ENCODE measurements around the gene RFX6. TPM values are rescaled to one million over a fixed set of nuclear protein-coding genes. Genes with fewer than 3 reads are reported as not detected.

The RFX6 gene
- total RNA-seq, 1 experiment from 2014 or later: not detected

DNA sequence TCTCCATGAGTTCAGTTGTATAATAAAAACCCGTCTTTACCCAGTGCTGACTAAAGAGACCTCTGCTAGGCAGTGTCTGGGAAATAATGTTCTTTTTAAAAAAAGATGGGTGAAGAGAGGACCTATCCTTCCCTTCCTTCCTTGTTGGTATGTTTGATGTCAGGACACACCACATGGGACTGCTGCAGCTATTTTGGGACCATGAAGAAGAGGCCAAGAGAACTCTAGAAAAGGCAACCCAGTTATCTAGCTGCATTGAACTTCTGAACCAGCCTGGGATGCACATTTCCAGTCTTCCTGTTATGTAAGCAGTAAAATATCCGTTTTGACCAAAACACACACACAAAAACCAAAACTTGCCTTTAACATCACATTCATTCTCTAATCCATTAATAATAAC is 77.3 kb downstream of the RFX6 start:
- H3K4me3 Mint-ChIP-seq: no peak overlapping the region
- Histone ChIP-seq H2AFZ (ENCODE audit: low read length) (no peak overlapping the region), H3K4ac (ENCODE audit: low read depth, low read length) (no peak overlapping the region)

More for the DNA sequence above, 77.3 kb downstream of the RFX6 start:
- H3K36me3 Mint-ChIP-seq (ENCODE audit: insufficient read depth in 1 of 3, low read depth in 3 of 3): no peaks in the 10 kb centered on the region
- H3K79me1 ChIP-seq (ENCODE audit: insufficient read depth, low read depth, low read length, poor library complexity, severe bottlenecking): no peaks in the 10 kb centered on the region
- H3K14ac ChIP-seq (ENCODE audit: insufficient read depth, low read length): no peak overlapping the region
- no peak overlapping the region for H4K91ac ChIP-seq (ENCODE audit: insufficient read length, low read depth, low read length)
- no peak overlapping the region for H2AK5ac ChIP-seq (ENCODE audit: insufficient read length, low read length)
- H3K4me1 Mint-ChIP-seq: peaks cover 7 to 8% of the 10 kb centered on the region in 2 experiments
- DNase-seq: no peak
- H4K8ac ChIP-seq (replicated peaks; ENCODE audit: insufficient read length, low read depth, low read length): no peak overlapping the region
- WGBS (ENCODE audit: extremely low coverage, insufficient read length, low lambda C conversion rate): 100% methylated on average over 1 of the region's 2 CpGs
- no peak overlapping the region for H3K18ac ChIP-seq (ENCODE audit: insufficient read length, low read depth, low read length)
- no peaks in the 10 kb centered on the region for H3K27me3 ChIP-seq (ENCODE audit: insufficient read depth, low read length)
- no peak for TF ChIP-seq CTCF (conservative IDR thresholded peaks at IDR 0.05)
- H3K27ac ChIP-seq (ENCODE audit: insufficient read length, low read depth, low read length): no peak overlapping the region
- no peaks in the 10 kb centered on the region; the same call in 1 of the 2 replicates for H3K27me3 Mint-ChIP-seq (ENCODE audit: low read depth)
- H4K5ac ChIP-seq (ENCODE audit: insufficient read length, low read depth, low read length): no peak overlapping the region
- no peaks in the 10 kb centered on the region for H4K20me1 ChIP-seq (ENCODE audit: control insufficient read depth, insufficient read depth, insufficient read length)
- no peak overlapping the region for H3K4me2 ChIP-seq (ENCODE audit: insufficient read depth, insufficient read length, low read length)
- no peak overlapping the region for H2BK120ac ChIP-seq (ENCODE audit: low read depth, low read length, poor library complexity, severe bottlenecking)
- no peak overlapping the region for H3T11ph ChIP-seq (ENCODE audit: low read length)
- H3K9me3 ChIP-seq (ENCODE audit: control insufficient read depth, low read depth, low read length): no peaks in the 10 kb centered on the region
- H3K79me2 ChIP-seq (ENCODE audit: insufficient read depth, low read length): no peaks in the 10 kb centered on the region
- H3K9me3 Mint-ChIP-seq: no peaks in the 10 kb centered on the region
- H3K23ac ChIP-seq (ENCODE audit: insufficient read length, low read depth, low read length): no peak overlapping the region
- H3K27ac Mint-ChIP-seq: no peak overlapping the region
- no peak overlapping the region for H2BK12ac ChIP-seq (ENCODE audit: insufficient read length, low read depth, low read length)
- no peaks in the 10 kb centered on the region for H3K4me1 ChIP-seq (ENCODE audit: insufficient read depth, low read length)
- no peak overlapping the region for H3K9ac ChIP-seq (ENCODE audit: extremely low read depth, insufficient read length, low read length)
- H2BK15ac ChIP-seq (ENCODE audit: low read depth, low read length): no peak overlapping the region
- no peaks in the 10 kb centered on the region for H3K23me2 ChIP-seq (ENCODE audit: insufficient read length, low read depth, low read length, poor library complexity, severe bottlenecking)
- H2BK5ac ChIP-seq (ENCODE audit: insufficient read length, low read length): no peak overlapping the region
- no peak overlapping the region for H2BK20ac ChIP-seq (ENCODE audit: low read depth, low read length, poor library complexity, severe bottlenecking)
- no peak overlapping the region for H3K56ac ChIP-seq (ENCODE audit: insufficient read length, low read depth, low read length)

Measured in H9 (cell line).